ENCODE measurements around the gene NUPR1. TPM values are rescaled to one million over a fixed set of nuclear protein-coding genes. Genes with fewer than 3 reads are reported as not detected.

NUPR1 gene
- total RNA-seq, 1 donor from 2014 or later, result not detected

DNA sequence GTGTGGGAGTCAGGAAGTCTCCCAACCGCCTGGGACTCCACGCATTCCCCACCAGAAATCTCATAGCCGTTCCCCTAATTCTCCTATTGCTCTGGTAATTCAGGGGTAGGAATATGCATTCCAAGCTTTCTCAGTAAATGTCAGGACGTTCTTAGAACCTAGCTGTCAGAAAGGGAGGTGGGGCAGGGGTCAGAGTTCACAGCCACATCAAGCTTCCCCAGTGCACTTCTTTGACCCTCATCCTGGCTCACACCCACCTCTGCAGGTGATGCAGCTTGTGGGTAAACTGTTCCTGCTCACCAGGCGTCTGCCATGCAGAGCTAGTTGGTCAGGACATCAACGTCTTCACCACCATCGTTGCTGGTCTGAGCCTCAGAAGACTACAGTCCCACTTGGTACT lies 18.1 kb downstream of the NUPR1 start:
- Histone ChIP-seq H4K20me1 (ENCODE audit: low read depth) (no peaks in the 10 kb centered on the region), H3K9ac (no peak overlapping the region), H2AFZ (replicated peaks) (no peak overlapping the region), H3K36me3 (no peaks in the 10 kb centered on the region), H3K79me2 (ENCODE audit: low read depth) (no peaks in the 10 kb centered on the region), H3K4me3 (no peak overlapping the region), H3K9me3 (ENCODE audit: low read depth) (no peaks in the 10 kb centered on the region), H3K4me2 (no peak overlapping the region), H3K4me1 (no peaks in the 10 kb centered on the region), H3K27me3 (no peaks in the 10 kb centered on the region), H3K27ac (no peak overlapping the region), H3F3A (ENCODE audit: low read depth) (no peaks in the 10 kb centered on the region)
- H3K4me1 Mint-ChIP-seq, result no peaks in the 10 kb centered on the region
- H3K36me3 Mint-ChIP-seq, result no peaks in the 10 kb centered on the region
- no peak overlapping the region for H3K27ac Mint-ChIP-seq
- TF ChIP-seq EZH2 (IDR thresholded peaks at IDR 0.05), result no peak
- TF ChIP-seq, protein P1, sequence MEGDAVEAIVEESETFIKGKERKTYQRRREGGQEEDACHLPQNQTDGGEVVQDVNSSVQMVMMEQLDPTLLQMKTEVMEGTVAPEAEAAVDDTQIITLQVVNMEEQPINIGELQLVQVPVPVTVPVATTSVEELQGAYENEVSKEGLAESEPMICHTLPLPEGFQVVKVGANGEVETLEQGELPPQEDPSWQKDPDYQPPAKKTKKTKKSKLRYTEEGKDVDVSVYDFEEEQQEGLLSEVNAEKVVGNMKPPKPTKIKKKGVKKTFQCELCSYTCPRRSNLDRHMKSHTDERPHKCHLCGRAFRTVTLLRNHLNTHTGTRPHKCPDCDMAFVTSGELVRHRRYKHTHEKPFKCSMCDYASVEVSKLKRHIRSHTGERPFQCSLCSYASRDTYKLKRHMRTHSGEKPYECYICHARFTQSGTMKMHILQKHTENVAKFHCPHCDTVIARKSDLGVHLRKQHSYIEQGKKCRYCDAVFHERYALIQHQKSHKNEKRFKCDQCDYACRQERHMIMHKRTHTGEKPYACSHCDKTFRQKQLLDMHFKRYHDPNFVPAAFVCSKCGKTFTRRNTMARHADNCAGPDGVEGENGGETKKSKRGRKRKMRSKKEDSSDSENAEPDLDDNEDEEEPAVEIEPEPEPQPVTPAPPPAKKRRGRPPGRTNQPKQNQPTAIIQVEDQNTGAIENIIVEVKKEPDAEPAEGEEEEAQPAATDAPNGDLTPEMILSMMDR (IDR thresholded peaks at IDR 0.05), result no peak
- TF ChIP-seq EZH2phosphoT487 (IDR thresholded peaks at IDR 0.05), result no peak
- peaks cover 6% of the 10 kb centered on the region for H3K27me3 Mint-ChIP-seq (ENCODE audit: insufficient read depth, low read depth)
- H3K9me3 Mint-ChIP-seq, result no peaks in the 10 kb centered on the region
- no peak overlapping the region for H3K4me3 Mint-ChIP-seq
- no peak for DNase-seq (ENCODE audit: low spot score)

DNA sequence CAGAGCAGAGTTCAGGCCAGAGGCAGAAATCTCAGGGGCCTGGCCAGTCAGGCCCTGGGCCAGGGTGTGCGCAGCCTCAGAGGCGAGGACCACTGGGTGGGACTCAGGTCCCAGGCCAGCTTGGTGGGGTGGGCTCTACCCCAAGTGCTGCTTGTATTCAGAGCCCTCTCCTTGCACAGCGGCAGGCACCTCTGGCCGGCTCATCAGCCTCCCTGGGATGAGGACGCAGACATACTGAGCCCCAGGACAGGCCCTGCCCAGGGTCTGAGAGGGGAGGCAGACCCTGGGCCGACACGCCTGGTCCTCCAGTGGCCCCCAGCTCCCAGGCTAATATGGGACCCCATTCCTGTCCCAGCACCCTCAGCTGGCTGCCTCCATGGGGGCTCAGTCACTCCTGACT lies 24.5 kb downstream of the NUPR1 start:
- Histone ChIP-seq H3K27ac (no peak overlapping the region), H2AFZ (replicated peaks) (no peak overlapping the region), H3K4me1 (no peaks in the 10 kb centered on the region), H3K36me3 (no peaks in the 10 kb centered on the region), H3F3A (ENCODE audit: low read depth) (no peaks in the 10 kb centered on the region), H3K27me3 (no peaks in the 10 kb centered on the region), H3K4me2 (no peak overlapping the region), H4K20me1 (ENCODE audit: low read depth) (no peaks in the 10 kb centered on the region), H3K4me3 (no peak overlapping the region), H3K79me2 (ENCODE audit: low read depth) (no peaks in the 10 kb centered on the region), H3K9me3 (ENCODE audit: low read depth) (no peaks in the 10 kb centered on the region), H3K9ac (no peak overlapping the region)
- no peaks in the 10 kb centered on the region for H3K9me3 Mint-ChIP-seq
- TF ChIP-seq EZH2phosphoT487 (IDR thresholded peaks at IDR 0.05) (no peak), EZH2 (IDR thresholded peaks at IDR 0.05) (no peak)
- TF ChIP-seq, protein P1 (IDR thresholded peaks at IDR 0.05), result no peak
- H3K27me3 Mint-ChIP-seq (ENCODE audit: insufficient read depth, low read depth), result peaks cover 5% of the 10 kb centered on the region
- no peaks in the 10 kb centered on the region for H3K36me3 Mint-ChIP-seq
- no peak overlapping the region for H3K27ac Mint-ChIP-seq
- DNase-seq (ENCODE audit: low spot score), result no peak
- H3K4me3 Mint-ChIP-seq, result no peak overlapping the region
- H3K4me1 Mint-ChIP-seq, result no peaks in the 10 kb centered on the region

DNA sequence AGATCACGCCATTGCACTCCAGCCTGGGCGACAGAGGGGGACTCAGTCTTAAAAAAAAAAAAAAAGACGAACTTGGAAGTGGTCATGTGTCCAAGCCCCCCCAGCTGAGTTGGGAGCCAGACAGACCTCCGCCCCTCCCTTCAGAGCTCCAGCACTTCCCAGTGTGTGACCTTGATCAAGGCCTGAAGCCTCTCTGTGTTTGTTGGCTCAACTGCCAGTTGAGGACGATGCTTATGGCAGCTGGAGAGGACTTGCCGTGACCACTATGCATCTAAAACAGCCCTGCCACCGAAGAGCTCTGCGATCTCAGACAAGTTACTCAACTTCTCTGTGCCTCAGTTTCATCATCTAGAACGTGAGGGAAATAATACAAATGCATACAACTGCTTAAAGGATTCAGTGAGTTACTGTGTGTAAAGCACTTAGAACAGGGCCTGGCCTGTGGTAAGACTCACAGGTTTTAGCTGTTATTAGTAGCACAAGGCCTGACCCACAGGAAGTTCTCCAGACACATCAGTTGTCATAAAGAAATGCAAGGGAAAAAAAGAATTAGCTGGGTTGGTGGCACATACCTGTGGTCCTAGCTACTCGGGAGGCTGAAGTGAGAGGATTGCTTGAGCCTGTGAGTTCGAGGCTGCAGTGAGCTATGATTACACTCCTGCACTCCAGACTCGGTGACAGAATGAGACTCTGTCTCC lies 25.1 kb downstream of the NUPR1 start:
- Mint-ChIP-seq H3K27ac (no peak overlapping the region), H3K27me3 (ENCODE audit: insufficient read depth, low read depth) (peaks cover 5% of the 10 kb centered on the region), H3K9me3 (no peaks in the 10 kb centered on the region), H3K36me3 (no peaks in the 10 kb centered on the region), H3K4me3 (no peak overlapping the region), H3K4me1 (no peaks in the 10 kb centered on the region)
- Histone ChIP-seq H3K9me3 (ENCODE audit: low read depth) (no peaks in the 10 kb centered on the region), H3K27me3 (no peaks in the 10 kb centered on the region), H3K79me2 (ENCODE audit: low read depth) (no peaks in the 10 kb centered on the region), H3K4me3 (no peak overlapping the region), H2AFZ (replicated peaks) (no peak overlapping the region), H3K27ac (no peak overlapping the region), H4K20me1 (ENCODE audit: low read depth) (no peaks in the 10 kb centered on the region), H3K4me1 (no peaks in the 10 kb centered on the region), H3K36me3 (no peaks in the 10 kb centered on the region), H3K4me2 (no peak overlapping the region), H3K9ac (no peak overlapping the region), H3F3A (ENCODE audit: low read depth) (no peaks in the 10 kb centered on the region)
- TF ChIP-seq, protein P1 (IDR thresholded peaks at IDR 0.05), result no peak
- TF ChIP-seq EZH2 (IDR thresholded peaks at IDR 0.05) (no peak), EZH2phosphoT487 (IDR thresholded peaks at IDR 0.05) (no peak)
- DNase-seq (ENCODE audit: low spot score), result no peak
